Tibial nerve (tissue), 4 donors: ENCODE results near the gene TUBB8.

ENCODE experiments used
- EP300 ChIP-seq, 2 donors: sonication (generic); formaldehyde crosslinking; IDR thresholded peaks; one replicate each; pipeline ENCODE4 v1.6.1; 2017; ENCODE audit warnings: antibody characterized with exemption in 2 of 2, mild to moderate bottlenecking in 1 of 2
- POLR2A ChIP-seq, 2 donors: fragments of 450-650 bp; IDR thresholded peaks; one replicate each; pipeline ENCODE4 v1.6.1; 2017; ENCODE audit warnings: antibody characterized with exemption in 2 of 2, mild to moderate bottlenecking in 2 of 2, moderate library complexity in 2 of 2
- TF ChIP-seq, protein P1 (sequence below), 5 experiments: fragments of 200-600 bp in 3 of 5; fragments of 450-650 bp in 2 of 5; sonication (generic) in 3 of 5; IDR thresholded peaks; one replicate each; pipeline ENCODE4 v1.5.1; 2016 to 2019; ENCODE audit warnings: antibody characterized with exemption in 5 of 5, mild to moderate bottlenecking in 3 of 5, moderate library complexity in 2 of 5

DNA sequence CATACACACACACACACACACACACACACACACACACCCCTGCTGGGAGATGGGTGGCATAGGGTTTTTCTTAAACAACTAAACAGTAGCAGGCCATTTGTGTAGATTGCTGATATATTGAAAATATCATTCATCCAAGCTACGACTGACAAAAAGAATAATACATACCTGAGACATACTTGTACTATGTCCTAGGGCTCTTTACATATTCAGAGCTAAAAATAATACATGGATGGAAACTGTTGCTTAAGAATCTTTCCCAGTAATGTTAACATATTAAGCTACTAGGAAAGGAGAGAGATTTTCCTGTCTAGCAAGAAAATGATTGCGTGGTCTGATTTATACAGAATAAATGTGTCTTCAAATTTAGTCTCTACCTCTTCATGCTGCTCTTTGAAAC is 40.2 kb upstream of the TUBB8 start:
- TF ChIP-seq POLR2A (IDR thresholded peaks at IDR 0.05), result no peak
- TF ChIP-seq, protein P1, sequence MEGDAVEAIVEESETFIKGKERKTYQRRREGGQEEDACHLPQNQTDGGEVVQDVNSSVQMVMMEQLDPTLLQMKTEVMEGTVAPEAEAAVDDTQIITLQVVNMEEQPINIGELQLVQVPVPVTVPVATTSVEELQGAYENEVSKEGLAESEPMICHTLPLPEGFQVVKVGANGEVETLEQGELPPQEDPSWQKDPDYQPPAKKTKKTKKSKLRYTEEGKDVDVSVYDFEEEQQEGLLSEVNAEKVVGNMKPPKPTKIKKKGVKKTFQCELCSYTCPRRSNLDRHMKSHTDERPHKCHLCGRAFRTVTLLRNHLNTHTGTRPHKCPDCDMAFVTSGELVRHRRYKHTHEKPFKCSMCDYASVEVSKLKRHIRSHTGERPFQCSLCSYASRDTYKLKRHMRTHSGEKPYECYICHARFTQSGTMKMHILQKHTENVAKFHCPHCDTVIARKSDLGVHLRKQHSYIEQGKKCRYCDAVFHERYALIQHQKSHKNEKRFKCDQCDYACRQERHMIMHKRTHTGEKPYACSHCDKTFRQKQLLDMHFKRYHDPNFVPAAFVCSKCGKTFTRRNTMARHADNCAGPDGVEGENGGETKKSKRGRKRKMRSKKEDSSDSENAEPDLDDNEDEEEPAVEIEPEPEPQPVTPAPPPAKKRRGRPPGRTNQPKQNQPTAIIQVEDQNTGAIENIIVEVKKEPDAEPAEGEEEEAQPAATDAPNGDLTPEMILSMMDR (IDR thresholded peaks at IDR 0.05), result no peak
- TF ChIP-seq EP300 (IDR thresholded peaks at IDR 0.05), result no peak
